ENCODE results near the gene MAGOH.

DNA sequence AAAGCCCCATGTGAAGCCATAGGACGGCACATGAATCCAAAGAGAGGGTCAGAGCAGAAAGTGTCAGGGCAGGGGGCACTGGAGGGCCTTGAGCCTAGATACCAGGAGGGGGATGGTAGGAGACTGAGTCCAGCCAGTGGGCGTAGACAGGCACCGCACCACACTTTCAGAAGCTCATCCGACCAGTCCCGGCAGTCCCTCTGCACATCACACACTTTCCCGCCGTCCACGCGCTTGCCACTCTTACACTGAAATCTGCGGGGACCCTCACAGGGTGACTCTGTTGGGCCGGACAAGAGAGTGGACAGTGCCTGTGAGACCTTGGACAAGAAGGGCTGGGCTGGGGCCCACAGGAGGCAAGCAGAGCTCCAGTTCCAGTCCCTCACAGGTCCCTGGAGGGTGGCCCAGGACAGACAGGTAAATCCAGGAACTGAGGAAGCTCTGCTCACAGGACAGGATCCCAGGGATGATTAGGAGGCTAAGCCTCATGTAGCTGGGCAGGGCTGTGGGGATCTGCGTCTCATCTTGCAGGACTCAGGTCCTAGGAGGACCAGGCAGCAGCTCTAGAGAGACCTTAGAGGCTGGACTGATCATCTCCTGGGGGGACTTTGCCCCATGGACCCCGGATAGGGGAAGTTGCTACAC is 36.3 kb upstream of the MAGOH start:
- TF ChIP-seq, protein P1, sequence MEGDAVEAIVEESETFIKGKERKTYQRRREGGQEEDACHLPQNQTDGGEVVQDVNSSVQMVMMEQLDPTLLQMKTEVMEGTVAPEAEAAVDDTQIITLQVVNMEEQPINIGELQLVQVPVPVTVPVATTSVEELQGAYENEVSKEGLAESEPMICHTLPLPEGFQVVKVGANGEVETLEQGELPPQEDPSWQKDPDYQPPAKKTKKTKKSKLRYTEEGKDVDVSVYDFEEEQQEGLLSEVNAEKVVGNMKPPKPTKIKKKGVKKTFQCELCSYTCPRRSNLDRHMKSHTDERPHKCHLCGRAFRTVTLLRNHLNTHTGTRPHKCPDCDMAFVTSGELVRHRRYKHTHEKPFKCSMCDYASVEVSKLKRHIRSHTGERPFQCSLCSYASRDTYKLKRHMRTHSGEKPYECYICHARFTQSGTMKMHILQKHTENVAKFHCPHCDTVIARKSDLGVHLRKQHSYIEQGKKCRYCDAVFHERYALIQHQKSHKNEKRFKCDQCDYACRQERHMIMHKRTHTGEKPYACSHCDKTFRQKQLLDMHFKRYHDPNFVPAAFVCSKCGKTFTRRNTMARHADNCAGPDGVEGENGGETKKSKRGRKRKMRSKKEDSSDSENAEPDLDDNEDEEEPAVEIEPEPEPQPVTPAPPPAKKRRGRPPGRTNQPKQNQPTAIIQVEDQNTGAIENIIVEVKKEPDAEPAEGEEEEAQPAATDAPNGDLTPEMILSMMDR (IDR thresholded peaks at IDR 0.05; ENCODE audit: low read depth, low read length, missing input control) = no peak
- no peak for TF ChIP-seq FOXA2 (IDR thresholded peaks at IDR 0.05)
